ENCODE results near the gene C6orf132.

C6orf132 gene

GRCh38 chr6:42104804-42105125 is 37.7 kb downstream of the C6orf132 start:
- H3K27me3 Mint-ChIP-seq = no peaks in the 10 kb centered on the region
- H3K9me3 Mint-ChIP-seq = no peaks in the 10 kb centered on the region
- peak overlapping the region; percentile 44 for H3K4me3 Mint-ChIP-seq
- no peaks in the 10 kb centered on the region for H3K36me3 Mint-ChIP-seq
- H3K27ac Mint-ChIP-seq = no peak overlapping the region
- peaks cover 7% of the 10 kb centered on the region for H3K4me1 Mint-ChIP-seq

DNA sequence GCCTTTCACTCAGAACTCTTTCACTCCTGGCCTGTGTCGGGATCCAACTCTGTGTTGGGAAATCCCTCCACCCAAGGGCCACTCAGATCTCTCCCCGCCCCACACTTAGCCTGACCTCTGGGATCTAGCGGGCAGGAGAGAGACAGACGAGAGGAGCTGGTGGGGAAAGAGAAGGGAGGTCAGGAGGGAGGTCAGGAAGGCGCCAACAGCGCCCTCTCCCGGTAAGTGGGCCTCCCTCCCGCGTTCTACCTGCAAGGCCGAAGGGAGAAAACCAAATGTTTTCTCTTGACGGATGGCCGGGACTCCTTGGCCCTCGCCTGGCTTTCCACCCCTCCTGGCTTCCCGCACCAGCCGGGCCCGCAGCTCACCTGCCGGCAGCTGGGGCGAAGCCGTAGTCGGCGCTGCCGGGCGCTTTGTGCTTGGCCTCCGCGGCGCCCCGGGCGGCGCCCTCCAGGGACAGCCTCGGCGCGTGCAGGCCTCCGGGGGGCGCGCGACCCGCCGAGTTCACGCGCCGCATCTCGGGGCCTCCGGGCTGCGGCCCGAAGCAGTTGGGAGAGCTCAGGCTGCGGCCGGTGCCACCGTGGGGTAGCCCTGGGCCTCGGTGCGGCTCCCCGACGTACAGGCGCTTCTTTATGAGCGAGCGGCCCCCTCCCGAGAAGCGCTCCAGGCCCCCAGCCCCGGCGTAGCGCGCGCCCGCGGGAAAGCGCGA is 38.2 kb downstream of the C6orf132 start:
- Mint-ChIP-seq H3K9me3 (no peaks in the 10 kb centered on the region), H3K4me3 (peak overlapping the region; percentile 70), H3K4me1 (peaks cover 7% of the 10 kb centered on the region), H3K27me3 (no peaks in the 10 kb centered on the region), H3K36me3 (no peaks in the 10 kb centered on the region), H3K27ac (no peak overlapping the region)

DNA sequence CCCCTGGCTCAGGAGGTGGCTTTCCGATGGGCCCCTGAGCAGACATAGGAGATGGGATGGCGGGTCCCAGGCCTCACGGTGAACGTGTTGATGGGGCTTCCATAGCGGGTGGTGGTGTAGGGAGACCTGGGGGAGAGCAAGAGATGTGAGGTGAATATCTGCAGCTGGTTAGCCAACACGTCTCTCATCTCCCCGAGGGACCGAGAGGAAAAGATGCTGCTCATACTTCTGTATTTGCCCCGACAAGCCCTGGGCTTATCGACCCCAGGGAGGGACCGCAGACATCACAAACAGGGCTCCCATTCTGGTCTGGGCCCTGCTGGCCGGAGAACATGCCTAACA is 38.7 kb downstream of the C6orf132 start:
- H3K9me3 Mint-ChIP-seq = no peaks in the 10 kb centered on the region
- no peaks in the 10 kb centered on the region for H3K27me3 Mint-ChIP-seq
- peak overlapping the region; percentile 70 for H3K4me3 Mint-ChIP-seq
- no peaks in the 10 kb centered on the region for H3K36me3 Mint-ChIP-seq
- peak overlapping the region; percentile 35 for H3K27ac Mint-ChIP-seq
- peaks cover 7% of the 10 kb centered on the region for H3K4me1 Mint-ChIP-seq

- H3K27ac Mint-ChIP-seq = no peak overlapping the region
Measured at GRCh38 chr6:42103216-42103615, 39.2 kb downstream of the C6orf132 start.

GRCh38 chr6:42101186-42101657 is 41.2 kb downstream of the C6orf132 start:
- H3K4me3 Mint-ChIP-seq = no peak overlapping the region
- no peaks in the 10 kb centered on the region for H3K36me3 Mint-ChIP-seq
- H3K27me3 Mint-ChIP-seq = no peaks in the 10 kb centered on the region
- H3K4me1 Mint-ChIP-seq = peaks cover 7% of the 10 kb centered on the region
- no peak overlapping the region for H3K27ac Mint-ChIP-seq
- H3K9me3 Mint-ChIP-seq = no peaks in the 10 kb centered on the region

More at GRCh38 chr6:42103216-42103615, 39.2 kb downstream of the C6orf132 start:
- Mint-ChIP-seq H3K27me3 (no peaks in the 10 kb centered on the region), H3K36me3 (no peaks in the 10 kb centered on the region), H3K9me3 (no peaks in the 10 kb centered on the region), H3K4me1 (peaks cover 7% of the 10 kb centered on the region), H3K4me3 (peak overlapping the region; percentile 70)

GRCh38 chr6:42100029-42100901 is 42.2 kb downstream of the C6orf132 start:
- H3K27me3 Mint-ChIP-seq = no peaks in the 10 kb centered on the region
- H3K9me3 Mint-ChIP-seq = no peaks in the 10 kb centered on the region
- H3K36me3 Mint-ChIP-seq = no peaks in the 10 kb centered on the region
- H3K27ac Mint-ChIP-seq = no peak overlapping the region
- peaks cover 7% of the 10 kb centered on the region for H3K4me1 Mint-ChIP-seq
- H3K4me3 Mint-ChIP-seq = no peak overlapping the region

- Mint-ChIP-seq H3K4me3 (no peak overlapping the region), H3K27ac (no peak overlapping the region), H3K9me3 (no peaks in the 10 kb centered on the region), H3K36me3 (no peaks in the 10 kb centered on the region), H3K4me1 (peaks cover 7% of the 10 kb centered on the region), H3K27me3 (no peaks in the 10 kb centered on the region)
Measured at GRCh38 chr6:42099340-42100028, 42.9 kb downstream of the C6orf132 start.

GRCh38 chr6:42095776-42096541 is 46.5 kb downstream of the C6orf132 start:
- Mint-ChIP-seq H3K36me3 (no peaks in the 10 kb centered on the region), H3K4me3 (no peak overlapping the region), H3K27ac (no peak overlapping the region), H3K4me1 (no peaks in the 10 kb centered on the region), H3K9me3 (no peaks in the 10 kb centered on the region), H3K27me3 (no peaks in the 10 kb centered on the region)

- Mint-ChIP-seq H3K27ac (no peak overlapping the region), H3K4me3 (no peak overlapping the region), H3K36me3 (no peaks in the 10 kb centered on the region), H3K4me1 (no peaks in the 10 kb centered on the region), H3K9me3 (no peaks in the 10 kb centered on the region), H3K27me3 (no peaks in the 10 kb centered on the region)
Measured at GRCh38 chr6:42095094-42095493, 47.3 kb downstream of the C6orf132 start.

- H3K36me3 Mint-ChIP-seq = no peaks in the 10 kb centered on the region
- H3K27me3 Mint-ChIP-seq = no peaks in the 10 kb centered on the region
- H3K9me3 Mint-ChIP-seq = no peaks in the 10 kb centered on the region
- H3K4me1 Mint-ChIP-seq = no peaks in the 10 kb centered on the region
- H3K4me3 Mint-ChIP-seq = no peak overlapping the region
- H3K27ac Mint-ChIP-seq = no peak overlapping the region
Measured at GRCh38 chr6:42093582-42094329, 48.7 kb downstream of the C6orf132 start.

- no peaks in the 10 kb centered on the region for H3K9me3 Mint-ChIP-seq
- H3K4me3 Mint-ChIP-seq = no peak overlapping the region
- no peaks in the 10 kb centered on the region for H3K36me3 Mint-ChIP-seq
- H3K27me3 Mint-ChIP-seq = no peaks in the 10 kb centered on the region
- peak overlapping the region; percentile 3 for H3K27ac Mint-ChIP-seq
- H3K4me1 Mint-ChIP-seq = no peaks in the 10 kb centered on the region
Measured at GRCh38 chr6:42091718-42092023, 50.7 kb downstream of the C6orf132 start.

DNA sequence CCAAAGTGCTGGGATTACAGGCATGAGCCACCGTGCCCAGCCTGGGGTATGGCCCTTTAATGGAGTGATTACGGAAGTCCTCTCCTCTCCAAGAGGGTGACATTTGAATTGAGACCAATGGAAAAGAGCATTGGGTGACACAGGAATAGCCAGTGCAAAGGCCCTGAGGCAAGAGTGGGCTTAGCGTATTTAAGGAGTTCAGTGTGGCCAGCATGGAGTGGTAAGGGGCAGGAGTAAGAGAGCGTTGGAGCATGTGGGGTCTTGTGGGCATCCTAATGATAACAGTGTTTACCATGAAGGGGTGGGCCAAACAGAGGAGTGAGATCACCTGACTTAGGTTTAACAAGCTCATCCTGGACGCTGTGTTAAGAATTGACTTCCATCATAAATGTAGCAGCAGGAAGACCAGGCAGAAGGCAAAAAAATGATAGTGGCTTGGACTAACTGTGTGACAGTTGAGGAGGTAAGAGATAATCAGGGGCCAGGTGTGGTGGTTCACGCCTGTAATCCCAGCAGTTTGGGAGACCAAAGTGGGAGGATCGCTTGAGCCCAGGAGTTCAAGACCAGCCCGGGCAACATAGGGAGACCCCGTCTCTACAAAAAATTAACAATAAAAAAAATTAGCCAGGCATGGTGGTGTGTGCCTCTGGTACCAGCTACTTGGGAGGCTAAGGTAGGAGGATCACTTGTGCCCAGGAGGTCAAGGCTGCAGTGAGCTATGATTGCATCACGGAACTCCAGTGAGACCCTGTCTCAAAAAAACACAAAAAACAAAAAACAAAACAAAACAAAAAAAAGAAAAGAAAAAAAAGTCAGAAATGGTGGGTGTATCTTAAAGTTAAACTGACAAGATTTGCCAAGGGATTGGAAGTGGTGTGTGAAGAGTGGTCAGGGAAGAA is 51.4 kb downstream of the C6orf132 start:
- peak overlapping the region; percentile 3 for H3K27ac Mint-ChIP-seq
- H3K4me3 Mint-ChIP-seq = no peak overlapping the region
- H3K27me3 Mint-ChIP-seq = no peaks in the 10 kb centered on the region
- no peaks in the 10 kb centered on the region for H3K9me3 Mint-ChIP-seq
- no peaks in the 10 kb centered on the region for H3K4me1 Mint-ChIP-seq
- H3K36me3 Mint-ChIP-seq = no peaks in the 10 kb centered on the region

DNA sequence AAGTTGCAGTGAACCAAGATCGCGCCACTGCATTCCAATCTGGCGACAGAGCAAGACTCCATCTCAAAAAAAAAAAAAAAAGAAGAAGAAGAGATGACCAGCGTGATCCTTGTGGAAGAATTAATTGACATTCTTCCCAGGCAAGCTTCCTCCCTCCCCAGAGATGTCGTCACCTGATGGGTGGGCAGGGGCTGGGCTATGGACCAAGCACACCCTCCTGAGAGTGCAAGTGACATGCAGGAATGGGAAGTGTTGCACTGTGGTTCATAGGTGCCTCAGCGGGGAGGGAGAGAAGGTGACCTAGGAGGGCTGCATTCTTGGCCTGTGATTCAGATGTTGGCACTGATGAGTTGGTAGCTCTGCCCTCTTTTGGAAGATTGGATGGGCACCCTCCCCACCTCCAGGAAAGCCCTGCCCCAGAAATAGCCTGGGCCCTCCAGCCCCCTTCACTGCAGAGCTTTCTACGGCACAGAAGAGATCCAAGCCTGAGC is 54.3 kb downstream of the C6orf132 start:
- H3K36me3 Mint-ChIP-seq = no peaks in the 10 kb centered on the region
- no peaks in the 10 kb centered on the region for H3K27me3 Mint-ChIP-seq
- H3K27ac Mint-ChIP-seq = no peak overlapping the region
- H3K4me1 Mint-ChIP-seq = no peaks in the 10 kb centered on the region
- no peaks in the 10 kb centered on the region for H3K9me3 Mint-ChIP-seq
- no peak overlapping the region for H3K4me3 Mint-ChIP-seq

Measured in activated naive CD4-positive, alpha-beta T cell treated with anti-CD3 and anti-CD28 coated beads, Interleukin-2, amount 50 U/mL, for 24 hours (primary cell).